Calu3 (cell line): ENCODE data around the gene NCKAP1. TPM values are rescaled to one million over a fixed set of nuclear protein-coding genes. Genes with fewer than 3 reads are reported as not detected.

ENCODE experiments used
- BruUV-seq: library from RNA; stranded (reverse); fragments of 400-500 nt; replicated peaks from 2 replicates; lab custom pipeline; 2021; lab: Mats Ljungman, UMichigan
- CTCF ChIA-PET: fragments of 300-600 bp; sonication (Branson Sonifier 250); formaldehyde crosslinking; loops from one replicate; lab custom pipeline; 2022; ENCODE audit warnings: antibody characterized with exemption; lab: Charles Lee
- DNase-seq: peaks from one replicate; pipeline ENCODE4 v3.0.0; 2022
- H3K27ac Mint-ChIP-seq: one replicate; pipeline ENCODE4 v1.8.0; 2022; ENCODE audit warnings: mixed read lengths; ENCODE audit not compliant: unreplicated experiment
- H3K27me3 Mint-ChIP-seq: one replicate; pipeline ENCODE4 v1.8.0; 2022; ENCODE audit warnings: mixed read lengths; ENCODE audit not compliant: unreplicated experiment
- H3K36me3 Mint-ChIP-seq: one replicate; pipeline ENCODE4 v1.8.0; 2022; ENCODE audit warnings: mild to moderate bottlenecking, moderate library complexity, mixed read lengths; ENCODE audit not compliant: insufficient read depth, unreplicated experiment
- H3K4me1 Mint-ChIP-seq: one replicate; pipeline ENCODE4 v1.8.0; 2022; ENCODE audit warnings: mild to moderate bottlenecking, low read depth, mixed read lengths; ENCODE audit not compliant: unreplicated experiment
- H3K4me3 Mint-ChIP-seq: one replicate; pipeline ENCODE4 v1.8.0; 2022; ENCODE audit warnings: mild to moderate bottlenecking, low read depth, moderate library complexity, mixed read lengths; ENCODE audit not compliant: unreplicated experiment
- H3K9me3 Mint-ChIP-seq: one replicate; pipeline ENCODE4 v1.8.0; 2022; ENCODE audit warnings: low read depth, mixed read lengths; ENCODE audit not compliant: unreplicated experiment
- intact Hi-C: fragments of 100-400 bp; cut with micrococcal nuclease; formaldehyde crosslinking; loops from one replicate; pipeline ENCODE4 v1.10.0; 2022; ENCODE audit not compliant: unreplicated experiment
- total RNA-seq: library from RNA; stranded (reverse); gene quantifications from 2 replicates; pipeline ENCODE4 v1.2.3, GENCODE V29; 2022
- TF ChIP-seq, protein P1 (sequence below): fragments of 200-600 bp; IDR thresholded peaks from one replicate; pipeline ENCODE4 v1.8.0; 2022; ENCODE audit warnings: antibody characterized with exemption; ENCODE audit not compliant: unreplicated experiment

NCKAP1 gene
- total RNA-seq, 1 experiment from 2014 or later: 157 TPM

DNA sequence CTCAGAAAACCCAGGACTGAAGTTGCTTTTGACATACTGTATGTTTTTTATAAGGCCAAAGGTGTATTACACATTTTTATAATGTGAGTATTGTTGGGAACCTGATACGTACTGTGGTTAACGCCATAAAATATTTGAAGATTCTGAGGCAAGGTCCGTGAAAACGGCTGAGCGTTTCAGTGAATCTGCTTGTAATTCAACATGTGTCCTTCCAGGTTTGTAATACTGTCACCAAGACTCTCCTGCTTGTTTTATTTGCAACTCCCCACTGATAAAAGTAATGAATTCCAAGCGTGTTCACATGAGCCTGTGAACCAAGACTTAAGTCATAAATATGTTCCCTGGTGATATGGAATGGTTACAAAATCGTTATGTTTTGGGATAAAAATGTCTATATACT lies 148.0 kb downstream of the NCKAP1 start:
- no TSS peak for BruUV-seq
- no peaks in the 10 kb centered on the region for H3K36me3 Mint-ChIP-seq
- no peaks in the 10 kb centered on the region for H3K27me3 Mint-ChIP-seq
- CTCF ChIA-PET: no interaction called here
- no peaks in the 10 kb centered on the region for H3K9me3 Mint-ChIP-seq
- TF ChIP-seq, protein P1, sequence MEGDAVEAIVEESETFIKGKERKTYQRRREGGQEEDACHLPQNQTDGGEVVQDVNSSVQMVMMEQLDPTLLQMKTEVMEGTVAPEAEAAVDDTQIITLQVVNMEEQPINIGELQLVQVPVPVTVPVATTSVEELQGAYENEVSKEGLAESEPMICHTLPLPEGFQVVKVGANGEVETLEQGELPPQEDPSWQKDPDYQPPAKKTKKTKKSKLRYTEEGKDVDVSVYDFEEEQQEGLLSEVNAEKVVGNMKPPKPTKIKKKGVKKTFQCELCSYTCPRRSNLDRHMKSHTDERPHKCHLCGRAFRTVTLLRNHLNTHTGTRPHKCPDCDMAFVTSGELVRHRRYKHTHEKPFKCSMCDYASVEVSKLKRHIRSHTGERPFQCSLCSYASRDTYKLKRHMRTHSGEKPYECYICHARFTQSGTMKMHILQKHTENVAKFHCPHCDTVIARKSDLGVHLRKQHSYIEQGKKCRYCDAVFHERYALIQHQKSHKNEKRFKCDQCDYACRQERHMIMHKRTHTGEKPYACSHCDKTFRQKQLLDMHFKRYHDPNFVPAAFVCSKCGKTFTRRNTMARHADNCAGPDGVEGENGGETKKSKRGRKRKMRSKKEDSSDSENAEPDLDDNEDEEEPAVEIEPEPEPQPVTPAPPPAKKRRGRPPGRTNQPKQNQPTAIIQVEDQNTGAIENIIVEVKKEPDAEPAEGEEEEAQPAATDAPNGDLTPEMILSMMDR: no peak
- no peak overlapping the region for H3K27ac Mint-ChIP-seq
- no peaks in the 10 kb centered on the region for H3K4me1 Mint-ChIP-seq
- DNase-seq: no peak
- intact Hi-C loops: no loop called here
- no peak overlapping the region for H3K4me3 Mint-ChIP-seq

DNA sequence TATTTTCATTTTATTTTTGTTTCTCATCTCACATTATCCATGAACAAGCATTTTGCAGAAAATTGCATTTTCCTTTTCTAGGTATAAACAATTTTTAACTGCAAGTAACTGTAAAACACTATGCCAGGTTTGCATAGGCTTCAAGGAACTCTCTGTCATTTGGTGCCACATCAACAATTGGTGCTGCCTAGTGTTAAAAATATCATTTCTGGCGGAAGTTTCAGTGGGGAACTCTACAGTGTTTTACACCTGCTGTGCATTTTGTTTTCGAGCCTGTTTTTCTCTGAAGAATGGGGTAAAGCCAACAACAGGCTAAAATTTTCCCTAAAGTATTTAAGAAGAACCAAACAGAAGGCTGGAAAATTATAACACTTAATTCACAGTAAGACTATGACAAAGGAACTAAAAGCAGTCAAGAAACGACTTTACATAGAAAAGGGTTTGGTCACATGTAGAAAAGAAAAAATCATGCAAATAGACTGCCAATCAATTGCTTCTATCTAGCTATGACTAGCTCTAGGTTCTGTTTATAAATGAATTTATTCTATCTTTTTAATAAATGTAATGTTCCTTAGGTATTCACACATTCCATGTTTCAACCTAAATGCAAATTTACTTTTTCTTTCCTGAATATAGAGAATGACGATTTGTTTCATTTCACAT lies 150.4 kb downstream of the NCKAP1 start:
- DNase-seq: no peak
- H3K4me1 Mint-ChIP-seq: no peaks in the 10 kb centered on the region
- intact Hi-C loops: no loop called here
- CTCF ChIA-PET: no interaction called here
- TF ChIP-seq, protein P1: no peak
- no TSS peak for BruUV-seq
- no peaks in the 10 kb centered on the region for H3K36me3 Mint-ChIP-seq
- no peak overlapping the region for H3K4me3 Mint-ChIP-seq
- no peak overlapping the region for H3K27ac Mint-ChIP-seq
- H3K27me3 Mint-ChIP-seq: no peaks in the 10 kb centered on the region
- H3K9me3 Mint-ChIP-seq: no peaks in the 10 kb centered on the region

DNA sequence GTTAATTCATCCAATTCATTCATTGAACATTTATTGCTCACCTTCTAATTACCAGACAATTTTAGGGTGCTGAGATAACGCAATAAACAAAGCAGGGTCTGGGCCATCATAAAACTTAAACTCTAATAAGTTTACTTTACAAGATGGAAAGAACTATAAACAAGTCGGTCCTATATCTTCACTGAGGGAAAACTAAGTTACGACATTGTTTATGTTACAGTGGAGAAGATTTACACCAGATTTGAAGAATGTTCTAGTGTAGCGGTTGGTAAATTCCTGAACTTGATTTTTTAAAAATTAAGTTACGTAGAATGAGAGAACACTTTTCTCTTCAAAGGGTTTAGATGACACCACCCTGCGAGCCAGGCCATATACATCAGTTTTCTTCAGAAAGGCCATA lies 151.2 kb downstream of the NCKAP1 start:
- DNase-seq: no peak
- no peak overlapping the region for H3K27ac Mint-ChIP-seq
- CTCF ChIA-PET: no interaction called here
- H3K27me3 Mint-ChIP-seq: no peaks in the 10 kb centered on the region
- intact Hi-C loops: no loop called here
- H3K4me3 Mint-ChIP-seq: no peak overlapping the region
- TF ChIP-seq, protein P1: no peak
- no TSS peak for BruUV-seq
- no peaks in the 10 kb centered on the region for H3K4me1 Mint-ChIP-seq
- no peaks in the 10 kb centered on the region for H3K36me3 Mint-ChIP-seq
- no peaks in the 10 kb centered on the region for H3K9me3 Mint-ChIP-seq

DNA sequence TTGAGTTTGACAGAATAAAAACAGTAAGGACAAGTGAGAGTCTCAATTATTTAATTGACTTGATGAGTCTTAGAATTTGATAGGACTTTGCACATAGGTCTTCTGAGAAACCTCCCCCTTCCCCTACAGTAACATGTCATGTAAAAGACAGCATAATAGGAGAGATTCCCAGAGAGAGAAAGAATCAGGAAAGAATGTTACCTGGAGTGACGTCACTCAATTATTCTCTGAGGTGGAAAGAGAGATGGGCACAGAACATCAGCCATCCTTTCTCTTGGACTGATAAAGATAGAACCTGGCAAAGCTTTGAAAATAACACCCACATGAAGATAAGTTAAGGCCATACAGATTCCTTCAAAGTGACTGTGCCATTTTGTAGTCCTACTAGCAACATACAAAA lies 152.5 kb downstream of the NCKAP1 start:
- no peaks in the 10 kb centered on the region for H3K9me3 Mint-ChIP-seq
- TF ChIP-seq, protein P1: no peak
- DNase-seq: no peak
- H3K36me3 Mint-ChIP-seq: no peaks in the 10 kb centered on the region
- intact Hi-C loops: no loop called here
- no TSS peak for BruUV-seq
- H3K4me3 Mint-ChIP-seq: no peak overlapping the region
- CTCF ChIA-PET: no interaction called here
- no peak overlapping the region for H3K27ac Mint-ChIP-seq
- no peaks in the 10 kb centered on the region for H3K4me1 Mint-ChIP-seq
- H3K27me3 Mint-ChIP-seq: no peaks in the 10 kb centered on the region
